Suprapubic skin (tissue), 4 donors: ENCODE results near the gene PDE11A.

Experiments
- CTCF ChIP-seq, 2 donors: fragments of 200-600 bp in 1 of 2; fragments of 450-650 bp in 1 of 2; sonication (generic) in 1 of 2; IDR thresholded peaks; one replicate each; pipeline ENCODE4 v1.5.1; 2016 to 2019; ENCODE audit warnings: antibody characterized with exemption in 2 of 2, mild to moderate bottlenecking in 1 of 2, moderate library complexity in 1 of 2
- POLR2A ChIP-seq, 2 donors: fragments of 450-650 bp; IDR thresholded peaks; one replicate each; pipeline ENCODE4 v1.6.1; 2017; ENCODE audit warnings: antibody characterized with exemption in 2 of 2, mild to moderate bottlenecking in 2 of 2, moderate library complexity in 2 of 2
- POLR2AphosphoS5 ChIP-seq, 3 donors: sonication (generic); formaldehyde crosslinking; IDR thresholded peaks; one replicate each; pipeline ENCODE4 v1.6.1; 2017; ENCODE audit warnings: antibody characterized with exemption in 3 of 3

- no peak for TF ChIP-seq CTCF (IDR thresholded peaks at IDR 0.05)
- no peak for TF ChIP-seq POLR2AphosphoS5 (IDR thresholded peaks at IDR 0.05)
- TF ChIP-seq POLR2A (IDR thresholded peaks at IDR 0.05), result no peak
Observed at GRCh38 chr2:177721818-177722567, 350.6 kb downstream of the PDE11A start.
